ENCODE measurements around the gene POLA1. TPM values are rescaled to one million over a fixed set of nuclear protein-coding genes. Genes with fewer than 3 reads are reported as not detected.
A peak's percentile ranks its signal among the peaks of the same experiment; 100 is the strongest.
"Not testable (repeated sequence)": the region's sequence is repeated elsewhere in the genome, so short reads cannot be mapped to it uniquely, and the experiment has no call there.

The POLA1 gene
- total RNA-seq, 1 experiment from 2014 or later = 19.9 TPM

DNA sequence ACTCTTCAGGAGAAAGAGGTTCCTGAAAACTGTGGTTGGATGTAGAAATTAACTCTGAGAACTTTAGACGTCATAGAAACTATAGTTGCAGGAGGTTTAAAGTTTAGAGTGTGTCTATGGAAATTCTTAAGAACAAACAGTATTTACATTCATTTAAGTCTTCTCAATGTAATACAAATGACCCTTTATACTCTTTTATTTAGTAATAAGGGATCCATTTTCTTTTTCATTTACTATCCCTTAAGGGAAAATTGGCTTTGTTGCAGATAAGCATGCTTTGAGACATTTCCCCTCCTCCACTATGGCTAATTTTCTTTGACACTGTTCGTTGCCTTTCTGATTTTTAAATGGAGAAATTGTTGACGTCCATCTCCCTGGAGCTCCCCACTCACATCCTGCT is 96.4 kb downstream of the POLA1 start:
- no peak for DNase-seq (ENCODE audit: low read depth)

DNA sequence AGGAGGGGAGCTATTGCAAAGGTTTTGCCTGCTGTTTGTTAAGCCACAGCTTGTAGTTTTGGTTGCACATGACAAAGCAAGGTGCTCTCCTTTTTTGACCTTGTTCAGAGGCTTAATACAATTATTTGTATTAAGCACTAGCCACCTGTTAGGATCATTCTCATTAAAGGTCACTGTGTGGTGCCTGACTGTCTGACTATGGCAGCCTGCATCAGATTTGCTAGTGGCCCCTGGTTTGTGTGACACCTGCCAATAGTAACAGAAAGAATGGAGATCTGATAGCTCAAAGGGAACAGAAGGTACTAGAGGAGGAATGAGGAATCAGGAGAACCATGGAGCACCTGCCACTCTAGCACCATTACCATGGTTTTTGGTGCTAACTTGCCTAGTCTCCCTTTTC is 102.5 kb downstream of the POLA1 start:
- no peak for DNase-seq (ENCODE audit: low read depth)

DNA sequence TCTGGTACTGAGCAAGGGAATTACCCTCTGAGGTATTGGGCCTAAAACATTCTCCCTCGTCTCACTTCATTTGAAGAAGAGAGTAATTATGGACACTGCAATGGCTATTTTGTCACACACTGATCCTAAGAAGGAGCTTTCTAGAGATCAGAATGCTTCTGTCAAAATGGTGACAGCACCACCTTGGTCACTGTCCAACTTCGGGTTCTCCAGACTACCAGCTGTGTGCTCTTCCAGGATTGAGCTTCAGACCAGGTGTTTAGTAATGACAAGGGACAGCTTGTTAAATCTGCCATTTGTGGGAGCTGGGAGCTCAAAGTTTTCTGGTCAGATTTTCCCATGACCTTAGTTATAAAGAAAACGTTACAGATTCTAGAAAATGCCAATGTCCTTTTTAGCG is 105.4 kb downstream of the POLA1 start:
- DNase-seq (ENCODE audit: low read depth) = no peak

DNA sequence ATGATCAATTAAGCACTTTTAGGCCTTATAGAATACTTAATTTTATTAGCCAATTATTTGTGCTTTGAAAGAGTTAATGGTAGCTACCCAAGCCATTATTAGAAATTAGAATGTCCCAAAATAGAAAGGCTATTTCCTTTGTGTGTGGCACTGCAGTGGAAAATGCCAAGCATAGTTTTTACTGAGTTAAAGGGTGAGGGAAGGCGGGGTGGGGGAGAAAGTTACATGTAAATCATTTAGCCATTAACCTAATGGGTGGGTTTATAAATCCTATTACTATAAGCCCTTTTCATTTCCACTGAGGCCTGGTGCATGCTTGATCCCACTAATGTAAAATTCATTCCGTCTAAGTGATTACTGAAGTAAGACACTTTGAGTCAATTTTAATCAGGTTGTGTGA is 105.8 kb downstream of the POLA1 start:
- no peak for DNase-seq (ENCODE audit: low read depth)

DNA sequence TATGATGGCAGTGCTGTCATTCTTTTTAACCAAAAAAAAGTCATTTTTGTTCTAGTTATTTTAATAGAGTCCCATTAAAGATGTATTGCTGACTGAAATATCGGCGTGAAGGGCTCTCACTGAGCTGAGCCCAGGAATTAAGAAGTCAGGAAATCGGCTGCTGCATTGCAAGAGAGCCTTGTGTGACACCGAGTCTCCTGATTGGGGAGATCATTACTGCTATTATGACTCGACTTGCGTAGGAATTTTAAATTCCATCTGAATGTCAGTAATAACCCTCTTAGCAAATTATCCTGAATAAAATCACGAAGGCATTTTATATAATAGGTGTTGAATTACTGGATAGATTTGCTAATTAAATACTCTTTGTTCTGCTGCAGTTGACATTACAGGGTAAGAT is 111.5 kb downstream of the POLA1 start:
- DNase-seq (ENCODE audit: low read depth) = no peak

DNA sequence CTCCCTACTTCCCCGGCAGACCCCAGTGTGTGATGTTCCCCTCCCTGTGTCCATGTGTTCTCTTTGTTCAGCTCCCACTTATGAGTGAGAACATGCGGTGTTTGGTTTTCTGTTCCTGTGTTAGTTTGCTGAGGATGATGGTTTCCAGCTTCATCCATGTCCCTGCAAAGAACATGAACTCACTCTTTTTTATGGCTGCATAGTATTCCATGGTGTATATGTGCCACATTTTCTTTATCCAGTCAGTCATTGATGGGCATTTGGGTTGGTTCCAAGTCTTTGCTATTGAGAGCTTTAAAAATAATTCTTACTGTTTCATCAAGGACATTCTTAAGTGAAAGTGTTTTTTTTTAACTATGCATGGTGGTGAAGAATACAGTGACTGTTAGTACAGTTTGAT is 126.1 kb downstream of the POLA1 start:
- DNase-seq (ENCODE audit: low read depth) = not testable (repeated sequence)

DNA sequence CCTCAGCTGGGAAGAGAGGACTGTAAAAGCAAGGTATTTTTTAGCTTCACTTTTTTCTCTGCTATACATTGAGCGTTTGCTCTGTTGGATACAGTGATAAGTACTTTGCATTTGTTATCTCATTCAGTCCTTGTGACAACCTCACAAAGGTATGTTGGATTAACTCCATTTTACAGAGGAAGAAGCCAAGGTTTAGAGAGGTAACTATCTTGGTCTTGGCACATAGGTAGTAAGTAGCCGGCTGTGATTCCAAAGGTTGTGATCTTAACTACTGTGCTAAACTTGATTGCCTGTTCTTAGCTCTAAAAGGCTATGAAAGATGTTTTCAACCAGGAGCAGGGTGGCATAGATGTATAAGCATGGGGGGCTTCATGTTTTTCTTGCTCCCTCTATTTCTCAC is 134.4 kb downstream of the POLA1 start:
- no peak for DNase-seq (ENCODE audit: low read depth)

DNA sequence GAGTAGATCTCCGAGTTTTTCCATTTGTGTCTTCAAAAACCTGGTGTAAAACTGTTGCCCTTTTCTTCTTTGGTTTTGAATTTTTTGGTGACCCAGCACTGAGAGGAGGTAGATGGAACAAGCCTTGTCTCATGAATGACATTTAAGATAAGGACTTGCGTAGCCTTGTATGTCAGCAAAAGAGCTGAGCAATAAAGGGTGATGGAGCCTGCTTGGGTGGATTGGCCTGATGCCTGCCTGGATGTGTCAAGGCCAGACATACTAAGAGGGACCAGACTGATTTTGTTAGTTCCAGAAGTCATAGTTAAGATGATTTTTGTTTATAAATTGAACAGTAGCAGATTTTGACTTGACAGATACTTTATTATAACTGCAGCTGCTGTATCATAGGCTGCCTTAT is 134.9 kb downstream of the POLA1 start:
- DNase-seq (ENCODE audit: low read depth) = no peak

DNA sequence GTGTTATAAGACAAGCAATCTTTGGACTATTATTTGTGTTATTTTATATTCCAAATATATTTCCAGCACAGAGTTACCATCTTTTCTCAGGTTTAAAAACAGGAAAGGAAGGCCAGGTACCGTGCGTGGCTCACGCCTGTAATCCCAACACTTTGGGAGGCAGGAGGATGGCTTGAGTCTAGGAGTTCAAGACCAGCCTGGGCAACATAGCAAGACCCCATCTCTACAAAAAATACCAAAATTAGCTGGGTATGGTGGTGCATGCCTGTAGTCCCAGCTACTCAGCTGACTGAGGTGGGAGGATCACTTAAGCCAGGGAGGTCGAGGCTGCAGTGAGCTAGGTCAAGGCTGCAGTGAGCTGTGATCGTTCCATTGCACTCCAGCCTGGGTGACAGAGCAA is 140.0 kb downstream of the POLA1 start:
- DNase-seq (ENCODE audit: low read depth) = no peak

DNA sequence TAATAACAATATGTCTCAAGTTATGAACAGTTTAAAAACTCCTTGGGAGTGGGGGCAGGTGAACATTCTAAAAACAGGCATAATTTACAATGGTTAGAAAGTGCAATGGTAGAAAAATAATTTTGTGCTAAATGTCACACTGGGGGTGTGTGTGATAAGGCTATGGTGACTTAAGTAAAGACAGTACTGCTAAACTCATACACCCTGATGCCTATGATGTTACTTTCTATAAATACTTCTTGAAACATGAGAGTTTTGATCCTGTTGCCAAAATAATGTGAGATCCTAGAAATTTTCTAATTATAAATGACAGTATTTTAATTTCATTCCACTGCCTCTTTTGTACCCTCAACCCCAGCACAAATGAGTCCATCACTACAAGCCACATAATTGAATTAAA is 144.2 kb downstream of the POLA1 start:
- no peak for DNase-seq (ENCODE audit: low read depth)

DNA sequence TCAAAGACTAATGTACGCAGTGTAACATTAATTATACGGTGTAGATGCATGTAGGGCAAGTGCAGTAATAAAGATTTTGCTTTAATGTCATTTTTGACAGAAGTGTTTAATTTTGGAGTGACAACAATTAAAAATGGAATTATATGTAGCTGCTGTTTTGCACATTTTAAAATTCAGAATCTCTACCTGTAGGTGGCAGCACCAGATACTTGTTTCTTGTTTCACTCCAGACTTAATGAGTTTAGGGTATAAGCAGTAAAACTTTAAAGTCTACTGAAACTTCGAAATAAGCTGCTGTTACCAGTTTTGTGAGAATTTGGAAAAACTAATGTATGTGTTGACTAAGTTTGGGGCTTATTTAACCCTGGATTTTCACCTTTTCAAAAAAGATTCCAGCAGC is 144.9 kb downstream of the POLA1 start:
- DNase-seq (ENCODE audit: low read depth) = peak; percentile 3

DNA sequence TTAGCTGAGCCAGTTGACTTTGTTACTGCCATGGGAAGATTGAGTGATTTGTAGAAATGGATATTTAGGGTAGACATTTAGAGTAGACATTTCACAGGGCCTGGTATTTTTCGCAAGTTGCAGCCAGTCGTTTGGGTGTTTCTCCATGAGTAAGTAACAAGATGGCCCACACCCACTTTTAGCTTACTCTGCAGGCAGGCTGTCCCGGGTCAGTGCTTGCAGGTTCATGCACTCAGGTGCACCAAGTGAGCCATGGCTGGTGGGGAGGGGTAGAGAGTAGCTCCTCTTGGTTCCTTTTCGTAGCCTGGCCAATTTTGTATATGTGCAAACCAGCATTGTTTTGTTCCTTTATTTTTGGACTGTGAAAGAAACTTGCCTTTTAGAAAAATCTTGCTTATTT is 145.6 kb downstream of the POLA1 start:
- DNase-seq (ENCODE audit: low read depth) = no peak

DNA sequence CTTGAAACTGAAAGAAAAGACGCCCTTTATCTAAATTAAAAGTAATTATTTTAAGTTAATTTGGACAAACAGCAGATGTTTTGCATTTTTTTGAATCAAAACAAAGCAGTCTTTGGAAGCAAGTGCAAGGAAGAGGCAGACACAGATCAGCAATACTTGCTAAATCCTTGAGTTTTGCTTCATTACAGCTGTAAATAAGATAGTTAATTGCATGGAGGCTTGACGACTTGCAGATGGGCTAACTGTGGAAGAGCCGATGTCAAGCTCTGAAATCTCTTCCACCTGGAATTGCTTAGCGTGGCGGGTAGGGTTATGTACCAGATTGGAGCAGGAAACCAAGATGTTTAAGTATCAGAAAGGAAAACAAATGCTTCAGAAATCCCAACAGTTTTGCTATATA is 148.8 kb downstream of the POLA1 start:
- DNase-seq (ENCODE audit: low read depth) = no peak

DNA sequence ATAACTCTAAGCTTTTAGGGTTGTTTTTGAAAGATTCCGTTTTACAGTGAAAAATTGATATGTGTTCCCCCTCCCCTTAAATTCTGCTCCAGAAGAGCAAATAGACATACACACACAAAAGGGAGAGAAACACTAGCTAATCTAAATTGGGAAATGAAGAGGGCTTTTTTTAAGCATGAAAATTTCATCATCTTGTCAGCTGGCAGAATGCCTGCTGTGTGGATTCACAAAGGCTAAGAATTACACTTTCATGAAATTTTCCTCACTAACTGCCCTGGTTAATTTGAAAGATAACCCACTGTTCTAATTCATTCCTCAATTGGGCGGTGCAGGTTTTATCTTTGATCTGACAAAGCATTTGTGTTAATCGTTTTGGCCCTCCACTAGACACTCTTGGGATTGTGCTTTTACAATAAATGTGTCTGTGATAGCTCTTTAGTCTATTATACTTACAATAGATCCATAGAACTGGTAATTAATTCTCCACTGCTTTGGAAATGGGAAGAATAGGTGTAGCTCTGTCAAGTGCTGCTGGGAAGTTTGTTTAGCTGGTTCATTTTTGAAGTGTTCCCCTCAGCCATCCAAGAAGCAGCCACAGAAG is 152.9 kb downstream of the POLA1 start:
- no peak for DNase-seq (ENCODE audit: low read depth)

DNA sequence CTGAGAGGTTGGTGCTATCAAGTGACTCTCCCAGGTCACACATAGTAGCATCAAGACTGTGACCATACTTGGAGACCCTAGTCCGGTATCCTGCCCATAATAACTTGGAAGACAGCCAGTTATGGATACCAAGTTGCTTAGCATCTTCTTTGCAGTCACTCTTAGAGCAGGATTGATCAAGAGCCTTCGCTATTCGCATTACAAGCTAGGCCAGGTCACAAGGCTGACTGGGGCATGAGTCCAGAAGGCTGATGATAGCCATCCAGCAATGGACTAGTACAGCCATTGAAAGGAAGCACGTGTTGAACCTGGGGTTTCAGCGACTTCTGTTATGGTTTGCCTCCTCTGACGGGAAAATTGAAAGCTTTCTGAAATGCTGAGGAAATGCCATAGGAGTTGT is 157.6 kb downstream of the POLA1 start:
- DNase-seq (ENCODE audit: low read depth) = no peak

DNA sequence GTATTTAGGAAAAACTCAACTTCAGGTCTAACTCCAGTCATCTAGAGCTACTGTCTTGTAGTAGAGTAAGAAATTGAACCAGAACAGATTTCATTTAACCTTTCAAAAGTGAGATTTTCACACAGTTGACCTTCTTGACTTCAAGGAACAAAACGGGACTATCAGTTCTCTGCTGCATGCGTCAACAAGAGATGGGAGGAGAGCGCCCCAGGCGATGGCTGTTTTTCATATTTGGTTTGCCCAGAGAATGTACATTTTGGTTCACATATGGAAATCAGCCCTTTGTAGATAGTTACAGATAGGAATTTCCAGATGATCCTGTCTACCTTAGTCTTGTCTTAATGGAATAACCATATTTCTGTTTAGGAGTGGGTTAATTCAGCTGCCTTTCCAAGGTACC is 158.1 kb downstream of the POLA1 start:
- no peak for DNase-seq (ENCODE audit: low read depth)

DNA sequence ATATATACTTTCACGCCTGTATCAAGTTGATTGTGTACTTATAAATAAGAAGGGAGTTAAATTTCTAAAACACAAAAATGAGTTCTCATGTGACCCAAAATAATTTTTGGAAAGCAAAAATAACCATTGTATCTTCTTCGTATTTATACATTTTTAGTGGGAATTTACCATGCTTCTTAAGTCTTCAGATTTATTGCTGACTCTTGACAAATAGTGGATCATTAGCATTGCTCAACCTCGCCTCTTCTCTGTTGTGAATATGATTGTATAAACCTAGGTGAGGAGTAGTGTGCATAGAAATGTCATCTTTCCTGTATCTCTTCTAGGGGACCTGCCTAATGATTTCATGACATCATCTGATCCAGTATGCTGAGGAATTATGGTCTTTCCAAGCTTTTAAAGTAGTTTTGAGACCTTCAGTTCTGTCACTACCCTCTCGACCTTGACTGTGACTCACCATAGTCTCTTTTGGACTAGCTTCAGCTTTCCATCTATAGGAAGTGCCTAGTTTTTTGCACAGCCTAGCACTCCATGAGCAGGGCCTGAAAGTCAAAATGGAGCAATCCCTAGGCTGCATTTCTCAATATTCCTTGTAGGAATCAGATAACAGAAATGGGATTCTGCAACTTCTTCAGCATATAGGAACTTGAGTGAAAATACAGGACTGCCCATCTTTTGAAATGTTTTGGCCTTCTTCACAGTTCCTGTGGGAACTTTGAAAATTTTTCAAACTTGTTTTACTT is 164.5 kb downstream of the POLA1 start:
- DNase-seq (ENCODE audit: low read depth) = no peak

DNA sequence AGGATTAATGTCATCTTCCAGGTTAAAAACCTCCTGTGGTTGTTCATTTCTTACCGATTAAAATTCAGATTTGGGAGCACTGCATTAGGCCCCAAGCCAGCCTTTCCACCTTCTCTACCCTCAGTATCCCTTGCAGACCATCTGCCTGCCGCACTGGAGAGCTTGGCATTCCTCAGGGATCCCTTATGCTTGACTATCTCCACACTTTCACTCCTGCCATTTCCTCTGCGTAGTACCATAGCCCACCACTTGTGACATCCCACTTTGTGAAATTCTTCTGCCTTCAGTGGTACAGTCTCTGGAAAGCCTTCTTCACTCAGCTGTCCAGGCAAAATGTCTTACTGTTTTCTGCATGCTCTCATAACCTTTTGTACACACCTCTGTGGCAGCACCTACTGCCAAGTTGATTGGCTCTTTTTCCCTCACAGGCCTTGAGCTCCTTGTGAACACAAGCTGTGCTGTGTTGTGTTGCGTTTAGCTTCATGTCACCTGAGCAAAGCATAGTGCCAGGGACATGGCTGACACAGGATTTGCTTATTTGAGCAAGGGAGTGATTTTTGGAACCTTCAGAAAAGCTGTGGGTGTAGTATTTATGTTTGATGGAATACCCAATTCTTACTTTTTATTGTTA is 165.6 kb downstream of the POLA1 start:
- no peak for DNase-seq (ENCODE audit: low read depth)

DNA sequence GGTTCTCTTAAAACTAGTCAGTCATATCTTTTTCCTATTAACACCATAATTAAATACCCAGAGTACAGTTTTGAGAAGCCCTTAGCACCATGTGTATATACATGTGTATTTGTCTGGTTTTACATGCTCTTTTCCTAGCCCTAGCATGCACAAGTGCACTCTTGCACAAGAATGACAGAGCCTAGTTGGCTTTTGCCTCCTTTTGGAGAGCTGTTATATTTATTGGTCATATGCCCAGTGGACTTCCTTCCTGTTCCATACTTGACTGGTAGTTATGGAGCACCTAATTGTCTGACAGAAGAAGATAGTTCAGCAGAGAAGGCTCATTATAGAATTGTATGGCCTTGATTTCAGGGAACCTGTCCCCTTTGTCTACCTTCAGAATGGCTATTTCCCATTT is 166.4 kb downstream of the POLA1 start:
- DNase-seq (ENCODE audit: low read depth) = no peak

DNA sequence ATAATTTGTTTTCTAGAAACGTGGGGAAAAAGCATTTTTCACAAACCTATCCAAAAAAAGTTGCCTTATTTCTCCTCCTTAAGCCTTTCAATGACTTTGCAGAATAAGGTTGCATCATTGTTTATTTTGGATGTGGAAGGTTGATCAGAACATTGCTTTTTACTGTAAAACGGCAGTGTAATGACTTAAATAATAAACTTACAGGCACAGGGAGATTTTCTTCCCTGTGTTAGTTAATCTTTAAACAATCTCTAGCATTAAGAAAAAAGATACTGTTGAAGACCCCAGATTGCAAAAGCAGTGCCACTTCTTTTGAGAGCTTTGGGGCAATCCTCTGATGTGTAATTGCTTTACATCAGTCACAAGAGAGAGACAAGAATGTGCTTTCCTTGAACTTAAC is 168.6 kb downstream of the POLA1 start:
- DNase-seq (ENCODE audit: low read depth) = no peak

DNA sequence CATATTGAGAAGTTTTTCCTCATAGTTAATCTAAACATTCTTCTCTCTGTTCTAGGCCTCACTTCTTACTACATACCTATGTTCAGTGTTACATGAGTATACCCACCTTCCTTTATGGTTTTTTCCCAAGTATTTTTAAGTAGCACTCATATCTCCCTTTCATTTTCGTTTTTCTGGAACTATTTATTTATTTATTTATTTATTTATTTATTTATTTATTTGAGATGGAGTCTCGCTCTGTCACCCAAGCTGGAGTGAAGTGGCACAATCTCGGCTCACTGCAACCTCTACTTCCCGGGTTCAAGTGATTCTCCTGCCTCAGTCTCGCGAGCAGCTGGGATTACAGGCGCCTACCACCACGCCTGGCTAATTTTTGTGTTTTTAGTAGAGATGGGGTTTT is 170.1 kb downstream of the POLA1 start:
- DNase-seq (ENCODE audit: low read depth) = not testable (repeated sequence)

DNA sequence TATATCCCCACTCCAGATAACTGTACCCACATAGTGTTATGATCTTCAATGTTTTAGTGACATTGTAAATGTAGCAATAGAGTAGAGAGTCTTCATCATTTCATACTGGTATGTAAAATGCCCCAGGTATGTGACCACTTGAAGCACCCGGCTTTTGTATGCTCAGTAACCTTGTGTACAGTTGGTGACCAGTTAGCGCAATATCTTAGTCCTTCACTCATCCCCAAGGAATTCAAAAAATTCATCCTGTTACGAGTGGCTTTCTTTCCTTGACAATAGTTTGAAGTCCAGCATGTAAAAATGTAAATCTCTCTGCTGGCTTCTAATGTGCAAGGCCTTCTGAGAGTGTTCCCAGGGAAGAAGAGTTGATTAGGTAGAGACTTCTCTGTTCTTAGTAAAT is 176.4 kb downstream of the POLA1 start:
- no peak for DNase-seq (ENCODE audit: low read depth)

DNA sequence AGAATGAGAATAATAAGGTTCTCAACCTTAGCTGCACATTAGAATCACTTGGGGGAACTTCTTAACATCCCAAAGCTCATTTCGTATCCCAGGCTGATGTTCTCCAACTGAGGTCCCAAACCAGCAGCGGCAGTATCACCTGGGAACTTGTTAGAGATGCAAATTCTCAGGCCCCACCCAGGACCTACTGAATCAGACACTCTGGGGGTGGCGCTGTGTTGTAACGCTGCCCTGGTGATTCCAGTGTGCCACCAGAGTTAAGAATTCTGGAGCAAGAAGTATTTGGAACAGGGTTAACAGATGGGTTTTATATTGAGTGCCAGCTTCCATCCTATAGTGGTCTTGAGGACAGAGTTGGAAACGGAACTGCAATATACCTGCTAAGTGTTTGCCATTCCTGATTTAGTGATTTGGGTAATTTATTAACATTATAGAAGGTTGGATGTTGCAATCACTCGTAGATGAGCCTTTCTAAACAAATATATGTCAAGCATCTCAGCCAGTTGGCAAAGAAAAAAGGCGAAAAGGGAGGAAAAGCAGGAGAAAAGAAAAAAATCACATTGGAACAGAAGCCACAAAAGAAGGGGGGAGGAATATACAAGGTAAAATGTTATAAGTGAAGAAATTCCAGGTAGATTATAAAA is 181.0 kb downstream of the POLA1 start:
- no peak for DNase-seq (ENCODE audit: low read depth)
